Stimulated activated CD4-positive, alpha-beta T cell treated with anti-CD3 and anti-CD28 coated beads, Interleukin-2, amount 100 ng/mL, for 48 hours (primary cell): Measurements from ENCODE around the gene CIB1.

ENCODE experiments used
- DNase-seq, 2 donors: peaks; one replicate each; pipeline ENCODE4 v3.0.0-alpha.2; 2020

CIB1 gene

GRCh38 chr15:90213818-90214204, 19.9 kb downstream of the CIB1 start:
- DNase-seq = no peak

- no peak for DNase-seq
These were observed 20.5 kb downstream of the CIB1 start for GRCh38 chr15:90213122-90213817.

- DNase-seq = no peak
These were observed 21.3 kb downstream of the CIB1 start for GRCh38 chr15:90212221-90213098.

- no peak for DNase-seq
These were observed 22.1 kb downstream of the CIB1 start for GRCh38 chr15:90211440-90212143.

- DNase-seq = no peak
These were observed 22.7 kb downstream of the CIB1 start for GRCh38 chr15:90211009-90211408.

GRCh38 chr15:90210593-90210992, 23.1 kb downstream of the CIB1 start:
- no peak for DNase-seq

GRCh38 chr15:90209591-90209990, 24.1 kb downstream of the CIB1 start:
- DNase-seq = peak in 1 of 2 donors; percentile 31

- DNase-seq = no peak
These were observed 25.4 kb downstream of the CIB1 start for GRCh38 chr15:90208356-90208755.

GRCh38 chr15:90207252-90207651, 26.5 kb downstream of the CIB1 start:
- DNase-seq = no peak

- DNase-seq = no peak
These were observed 27.9 kb downstream of the CIB1 start for GRCh38 chr15:90205886-90206285.

- no peak for DNase-seq
These were observed 28.5 kb downstream of the CIB1 start for GRCh38 chr15:90205050-90205848.

- DNase-seq = no peak
These were observed 29.8 kb downstream of the CIB1 start for GRCh38 chr15:90203922-90204321.

GRCh38 chr15:90203473-90203872, 30.3 kb downstream of the CIB1 start:
- DNase-seq = no peak

GRCh38 chr15:90202929-90203328, 30.8 kb downstream of the CIB1 start:
- no peak for DNase-seq

- DNase-seq = no peak
These were observed 31.8 kb downstream of the CIB1 start for GRCh38 chr15:90201944-90202375.

- DNase-seq = peak; percentile 58 to 64
These were observed 32.4 kb downstream of the CIB1 start, which contains the start of gene SEMA4B for GRCh38 chr15:90201130-90201943. Gene SEMA4B, plus strand, starts transcription at chr15:90201330. Its CDS starts 249 bp downstream, at chr15:90201579.

- DNase-seq = no peak
These were observed 33.1 kb downstream of the CIB1 start for GRCh38 chr15:90200534-90201129.

GRCh38 chr15:90194655-90195054, 39.1 kb downstream of the CIB1 start:
- DNase-seq = no peak

- no peak for DNase-seq
These were observed 40.6 kb downstream of the CIB1 start for GRCh38 chr15:90192961-90193786.

GRCh38 chr15:90191794-90192509, 41.8 kb downstream of the CIB1 start:
- no peak for DNase-seq
